ENCODE data around the gene CDC42BPA. TPM values are rescaled to one million over a fixed set of nuclear protein-coding genes. Genes with fewer than 3 reads are reported as not detected.

CDC42BPA gene
- total RNA-seq, 3 donors from 2014 or later, result 39.8 to 54.7 (median 46.7) TPM

DNA sequence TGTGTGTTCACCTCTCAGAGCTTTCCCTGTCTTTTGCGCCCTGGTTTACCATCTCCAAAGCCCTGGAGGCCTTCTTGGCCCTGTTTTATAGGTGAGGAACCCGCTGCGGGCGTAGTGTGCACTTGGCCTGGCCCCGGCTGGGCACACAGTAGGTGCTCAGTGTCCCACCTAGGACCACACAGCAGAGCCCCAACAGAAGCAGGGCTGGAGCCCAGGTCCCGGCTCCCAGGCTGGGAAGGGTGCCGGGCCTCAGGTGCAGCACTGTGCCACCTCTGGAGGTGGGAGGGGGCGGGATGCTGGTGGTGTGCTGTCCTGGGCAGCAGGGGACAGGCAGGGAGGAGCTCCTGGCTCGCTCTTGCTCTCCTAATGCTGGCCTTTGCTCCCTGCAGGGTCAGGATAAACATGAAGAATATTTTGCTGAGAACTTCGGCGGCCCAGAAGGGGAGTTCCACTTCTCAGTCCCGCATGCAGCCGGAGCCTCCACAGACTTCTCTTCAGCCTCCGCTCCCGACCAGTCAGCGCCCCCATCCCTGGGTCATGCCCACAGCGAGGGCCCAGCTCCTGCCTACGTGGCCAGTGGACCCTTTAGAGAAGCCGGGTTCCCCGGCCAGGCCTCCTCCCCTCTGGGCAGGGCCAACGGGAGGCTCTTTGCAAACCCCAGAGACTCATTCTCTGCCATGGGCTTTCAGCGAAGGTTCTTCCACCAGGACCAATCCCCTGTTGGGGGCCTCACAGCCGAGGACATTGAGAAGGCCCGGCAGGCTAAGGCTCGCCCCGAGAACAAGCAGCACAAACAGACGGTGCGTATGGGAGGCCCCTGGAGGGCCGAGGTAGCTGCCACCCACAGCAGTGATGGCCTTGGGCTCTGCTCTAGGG, 353.4 kb downstream of the CDC42BPA start:
- no peaks in the 10 kb centered on the region for H3K9me3 ChIP-seq
- H3K27me3 ChIP-seq, result no peaks in the 10 kb centered on the region
- H3K36me3 ChIP-seq, result no peaks in the 10 kb centered on the region
- TF ChIP-seq, protein P1, sequence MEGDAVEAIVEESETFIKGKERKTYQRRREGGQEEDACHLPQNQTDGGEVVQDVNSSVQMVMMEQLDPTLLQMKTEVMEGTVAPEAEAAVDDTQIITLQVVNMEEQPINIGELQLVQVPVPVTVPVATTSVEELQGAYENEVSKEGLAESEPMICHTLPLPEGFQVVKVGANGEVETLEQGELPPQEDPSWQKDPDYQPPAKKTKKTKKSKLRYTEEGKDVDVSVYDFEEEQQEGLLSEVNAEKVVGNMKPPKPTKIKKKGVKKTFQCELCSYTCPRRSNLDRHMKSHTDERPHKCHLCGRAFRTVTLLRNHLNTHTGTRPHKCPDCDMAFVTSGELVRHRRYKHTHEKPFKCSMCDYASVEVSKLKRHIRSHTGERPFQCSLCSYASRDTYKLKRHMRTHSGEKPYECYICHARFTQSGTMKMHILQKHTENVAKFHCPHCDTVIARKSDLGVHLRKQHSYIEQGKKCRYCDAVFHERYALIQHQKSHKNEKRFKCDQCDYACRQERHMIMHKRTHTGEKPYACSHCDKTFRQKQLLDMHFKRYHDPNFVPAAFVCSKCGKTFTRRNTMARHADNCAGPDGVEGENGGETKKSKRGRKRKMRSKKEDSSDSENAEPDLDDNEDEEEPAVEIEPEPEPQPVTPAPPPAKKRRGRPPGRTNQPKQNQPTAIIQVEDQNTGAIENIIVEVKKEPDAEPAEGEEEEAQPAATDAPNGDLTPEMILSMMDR (IDR thresholded peaks at IDR 0.05), result no peak
- TF ChIP-seq POLR2AphosphoS5 (IDR thresholded peaks at IDR 0.05) (no peak), POLR2A (IDR thresholded peaks at IDR 0.05) (no peak)
- no peak overlapping the region for H3K4me3 ChIP-seq
- H3K4me1 ChIP-seq, result no peaks in the 10 kb centered on the region
- intact Hi-C loops (cut with DNase I; ENCODE audit: low total_unique reads), result no loop called here
- H3K27ac ChIP-seq, result no peak overlapping the region
- no peak for DNase-seq (ENCODE audit: low spot score in 2 of 2)

DNA sequence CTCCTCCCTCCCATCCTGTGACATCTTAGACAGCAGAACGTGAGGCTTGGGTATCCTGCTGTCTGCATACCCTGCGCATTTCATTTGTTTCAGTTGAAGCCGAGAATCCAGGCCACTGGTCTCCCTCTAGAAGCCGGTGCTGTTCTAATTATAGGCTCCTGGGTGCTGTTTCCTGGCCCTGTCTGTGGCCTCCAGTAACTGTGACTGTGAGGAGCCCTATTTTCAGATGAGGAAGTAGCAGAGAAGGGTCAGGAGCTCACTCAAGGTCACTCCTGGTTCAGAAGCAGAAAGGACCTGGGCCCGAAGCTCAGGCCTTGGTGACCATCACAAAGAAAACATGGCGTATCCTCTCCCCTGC, 354.2 kb downstream of the CDC42BPA start:
- DNase-seq (ENCODE audit: low spot score in 2 of 2), result no peak
- no peaks in the 10 kb centered on the region for H3K36me3 ChIP-seq
- H3K27me3 ChIP-seq, result no peaks in the 10 kb centered on the region
- no peak overlapping the region for H3K4me3 ChIP-seq
- no peak overlapping the region for H3K27ac ChIP-seq
- intact Hi-C loops (cut with DNase I; ENCODE audit: low total_unique reads), result no loop called here
- TF ChIP-seq POLR2AphosphoS5 (IDR thresholded peaks at IDR 0.05) (no peak), POLR2A (IDR thresholded peaks at IDR 0.05) (no peak)
- TF ChIP-seq, protein P1 (IDR thresholded peaks at IDR 0.05), result no peak
- no peaks in the 10 kb centered on the region for H3K9me3 ChIP-seq
- H3K4me1 ChIP-seq, result no peaks in the 10 kb centered on the region

DNA sequence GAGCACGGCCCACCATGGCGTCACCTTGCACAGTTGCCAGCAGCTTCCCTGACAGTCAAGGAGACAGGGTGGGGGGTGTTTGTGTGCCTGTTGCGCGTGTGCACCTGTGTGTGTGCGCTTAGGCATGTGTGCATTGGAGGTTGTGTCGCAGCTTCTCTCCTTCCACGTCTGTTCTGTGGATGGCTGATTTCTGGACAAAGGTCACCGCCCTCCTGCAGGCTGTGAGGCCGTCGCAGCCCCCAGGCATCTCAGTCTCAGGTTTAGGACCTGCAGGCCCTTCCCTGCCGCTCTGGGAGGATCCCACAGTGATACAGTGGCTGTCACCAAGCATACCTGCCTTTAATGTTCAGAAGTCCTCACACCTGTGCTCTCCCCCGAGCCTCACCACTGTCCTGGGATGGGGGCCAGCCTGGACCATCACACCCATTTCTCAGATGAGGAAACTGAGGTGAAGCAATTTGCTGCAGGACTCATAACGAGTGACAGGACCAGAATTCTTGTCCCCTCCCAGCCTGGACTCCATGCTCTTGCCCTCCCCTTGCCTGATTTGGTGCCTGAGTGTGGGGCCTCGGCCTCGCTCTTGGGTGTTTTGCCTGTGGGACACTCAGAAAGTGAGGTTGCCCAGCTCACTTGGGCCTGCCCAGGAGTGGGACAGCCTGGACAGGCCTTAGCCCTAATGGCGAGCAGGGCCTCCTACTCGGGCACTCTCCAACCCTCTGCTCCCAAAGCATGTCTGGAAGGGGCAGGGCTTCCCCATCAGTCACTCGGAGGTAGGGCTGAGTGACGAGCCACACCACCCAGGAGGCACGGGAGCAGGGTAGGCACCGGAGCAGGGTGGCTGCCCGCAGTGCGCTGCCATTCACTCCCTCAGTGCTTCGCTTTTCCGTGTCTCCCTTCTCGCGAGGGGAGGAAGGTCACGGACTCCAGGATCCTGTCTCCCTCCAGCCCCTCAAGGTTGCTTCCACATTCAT, 355.6 kb downstream of the CDC42BPA start:
- H3K27me3 ChIP-seq, result no peaks in the 10 kb centered on the region
- H3K9me3 ChIP-seq, result no peaks in the 10 kb centered on the region
- DNase-seq (ENCODE audit: low spot score in 2 of 2), result no peak
- H3K27ac ChIP-seq, result no peak overlapping the region
- TF ChIP-seq POLR2AphosphoS5 (IDR thresholded peaks at IDR 0.05), result no peak
- TF ChIP-seq, protein P1 (IDR thresholded peaks at IDR 0.05), result no peak
- no peak for TF ChIP-seq POLR2A (IDR thresholded peaks at IDR 0.05)
- H3K4me3 ChIP-seq, result no peak overlapping the region
- H3K36me3 ChIP-seq, result no peaks in the 10 kb centered on the region
- no peaks in the 10 kb centered on the region for H3K4me1 ChIP-seq
- intact Hi-C loops (cut with DNase I; ENCODE audit: low total_unique reads), result no loop called here

DNA sequence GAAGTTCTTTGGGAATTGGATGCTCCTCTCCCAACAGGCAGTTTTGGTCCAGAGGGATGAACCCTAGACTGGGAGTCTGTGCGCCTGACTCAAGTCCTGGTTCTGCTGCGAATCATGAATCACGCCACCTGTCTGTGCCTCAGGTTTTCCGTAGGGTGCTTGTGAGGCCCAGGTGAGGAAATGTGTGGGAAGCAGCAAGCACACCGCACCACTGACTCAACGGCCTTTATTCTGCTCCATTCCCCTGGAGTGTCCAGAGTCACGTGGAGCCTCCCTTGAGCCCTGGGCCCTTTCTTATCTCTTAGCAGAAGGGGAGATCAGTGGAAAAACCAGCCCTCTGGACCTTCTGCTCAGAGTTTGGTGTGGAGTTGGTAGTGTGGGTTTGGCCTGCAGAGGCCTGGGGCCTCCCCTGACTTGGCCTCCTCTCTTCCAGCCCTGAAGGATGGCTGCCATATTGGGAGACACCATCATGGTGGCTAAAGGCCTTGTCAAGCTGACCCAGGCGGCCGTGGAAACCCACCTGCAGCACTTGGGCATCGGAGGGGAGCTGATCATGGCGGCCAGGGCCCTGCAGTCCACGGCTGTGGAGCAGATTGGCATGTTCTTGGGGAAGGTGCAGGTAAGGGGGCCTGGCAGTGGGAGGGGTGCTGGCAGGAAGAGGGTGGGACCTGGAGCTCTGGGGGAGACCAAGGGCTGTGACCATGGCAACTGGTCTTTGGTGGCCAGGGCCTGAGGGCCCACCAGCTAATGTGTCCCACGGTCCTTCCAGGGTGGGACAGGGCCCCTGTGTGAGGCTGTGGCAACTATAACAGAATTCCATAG, 357.1 kb downstream of the CDC42BPA start:
- H3K27ac ChIP-seq, result no peak overlapping the region
- no peaks in the 10 kb centered on the region for H3K9me3 ChIP-seq
- DNase-seq (ENCODE audit: low spot score in 2 of 2), result no peak
- no peaks in the 10 kb centered on the region for H3K4me1 ChIP-seq
- no peaks in the 10 kb centered on the region for H3K36me3 ChIP-seq
- H3K4me3 ChIP-seq, result no peak overlapping the region
- H3K27me3 ChIP-seq, result no peaks in the 10 kb centered on the region
- intact Hi-C loops (cut with DNase I; ENCODE audit: low total_unique reads), result no loop called here
- TF ChIP-seq POLR2AphosphoS5 (IDR thresholded peaks at IDR 0.05) (no peak), POLR2A (IDR thresholded peaks at IDR 0.05) (no peak)
- TF ChIP-seq, protein P1 (IDR thresholded peaks at IDR 0.05), result no peak
